ENCODE results near the gene F7.
"Not testable (repeated sequence)": the region's sequence is repeated elsewhere in the genome, so short reads cannot be mapped to it uniquely, and the experiment has no call there.

Gene F7

DNA sequence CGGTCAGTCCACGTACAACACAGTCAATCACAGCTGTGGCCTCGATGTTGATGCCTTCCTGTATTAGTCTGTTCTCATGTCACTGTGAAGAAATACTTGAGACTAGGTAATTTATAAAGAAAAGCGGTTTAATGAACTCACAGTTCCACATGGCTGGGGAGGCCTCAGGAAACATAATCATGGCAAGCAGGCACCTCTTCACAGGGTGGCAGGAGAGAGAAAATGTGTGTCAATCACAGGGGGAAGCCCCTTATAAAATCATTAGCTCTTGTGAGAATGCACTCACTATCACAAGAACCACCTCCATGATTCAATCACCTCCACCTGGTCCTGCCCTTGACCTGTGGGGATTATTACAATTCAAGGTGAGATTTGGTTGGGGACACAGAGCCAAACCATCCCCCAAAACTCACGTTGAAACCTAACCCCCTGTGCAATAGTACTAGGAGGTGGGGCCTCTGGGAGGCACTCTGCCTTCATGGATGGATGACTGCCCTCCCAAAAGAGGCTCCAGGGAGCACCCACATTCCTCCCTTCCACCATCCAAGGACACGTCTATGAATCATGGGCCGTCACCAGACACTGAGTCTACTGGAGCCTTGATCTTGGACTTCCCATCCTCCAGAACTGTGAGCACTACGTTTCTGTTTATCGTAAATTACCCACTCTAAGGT lies 50.5 kb downstream of the F7 start:
- DNase-seq (ENCODE audit: low read depth, low spot score) = no peak
- Histone ChIP-seq H3K27me3 (ENCODE audit: control insufficient read depth, insufficient read depth, low read length) (peaks cover 2% of the 10 kb centered on the region; the same call in 1 of the 2 replicates), H3K36me3 (ENCODE audit: control insufficient read depth, insufficient read depth, low read length) (no peaks in the 10 kb centered on the region), H3K27ac (ENCODE audit: low read length) (no peak overlapping the region), H3K4me1 (ENCODE audit: control insufficient read depth, insufficient read depth, low read length) (peaks cover 6% of the 10 kb centered on the region), H3K4me3 (ENCODE audit: low read length) (no peak overlapping the region), H3K9me3 (ENCODE audit: control insufficient read depth, insufficient read depth, low read length) (no peaks in the 10 kb centered on the region)
- WGBS (ENCODE audit: insufficient coverage, insufficient read length) = no CpG with 5 or more reads among the region's 9 CpGs

DNA sequence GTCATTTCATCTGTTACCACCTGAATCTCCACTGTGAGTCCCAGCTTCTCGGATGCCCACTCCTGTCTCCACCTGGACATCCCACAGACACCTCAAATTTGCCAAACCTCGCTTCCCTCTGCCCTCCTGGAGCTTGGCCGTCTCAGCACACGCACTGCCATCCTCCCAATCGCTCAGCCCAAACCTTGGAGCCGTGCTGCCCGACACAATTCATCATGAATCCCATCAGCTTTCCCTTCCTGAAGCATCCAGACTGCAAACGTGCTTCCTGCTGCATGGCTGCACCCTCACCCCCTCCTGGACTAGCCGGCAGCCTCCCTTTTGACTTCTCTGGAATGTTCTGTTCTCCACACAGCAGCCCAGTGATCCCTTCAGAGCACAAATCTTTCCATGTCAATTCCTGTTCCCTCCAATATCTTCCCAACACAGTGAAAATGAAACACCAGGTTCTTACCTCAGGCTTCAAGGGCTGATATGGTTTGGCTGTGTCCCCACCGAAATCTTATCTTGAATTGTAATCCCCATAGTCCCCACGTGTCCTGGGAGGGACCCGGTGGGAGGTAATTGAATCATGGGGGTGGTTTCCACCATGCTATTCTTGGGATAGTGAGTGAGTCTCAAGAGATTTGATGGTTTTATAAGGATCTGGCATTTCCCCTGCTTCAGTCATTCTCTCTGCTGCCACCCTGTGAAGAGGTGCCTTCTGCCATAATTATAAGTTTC lies 51.8 kb downstream of the F7 start:
- no peak for DNase-seq (ENCODE audit: low read depth, low spot score)
- Histone ChIP-seq H3K9me3 (ENCODE audit: control insufficient read depth, insufficient read depth, low read length) (no peaks in the 10 kb centered on the region), H3K4me1 (ENCODE audit: control insufficient read depth, insufficient read depth, low read length) (peaks cover 8% of the 10 kb centered on the region), H3K36me3 (ENCODE audit: control insufficient read depth, insufficient read depth, low read length) (no peaks in the 10 kb centered on the region), H3K27ac (ENCODE audit: low read length) (no peak overlapping the region), H3K27me3 (ENCODE audit: control insufficient read depth, insufficient read depth, low read length) (peaks cover under 1% of the 10 kb centered on the region; the same call in 1 of the 2 replicates), H3K4me3 (ENCODE audit: low read length) (no peak overlapping the region)
- no CpG with 5 or more reads among the region's 12 CpGs for WGBS (ENCODE audit: insufficient coverage, insufficient read length)

DNA sequence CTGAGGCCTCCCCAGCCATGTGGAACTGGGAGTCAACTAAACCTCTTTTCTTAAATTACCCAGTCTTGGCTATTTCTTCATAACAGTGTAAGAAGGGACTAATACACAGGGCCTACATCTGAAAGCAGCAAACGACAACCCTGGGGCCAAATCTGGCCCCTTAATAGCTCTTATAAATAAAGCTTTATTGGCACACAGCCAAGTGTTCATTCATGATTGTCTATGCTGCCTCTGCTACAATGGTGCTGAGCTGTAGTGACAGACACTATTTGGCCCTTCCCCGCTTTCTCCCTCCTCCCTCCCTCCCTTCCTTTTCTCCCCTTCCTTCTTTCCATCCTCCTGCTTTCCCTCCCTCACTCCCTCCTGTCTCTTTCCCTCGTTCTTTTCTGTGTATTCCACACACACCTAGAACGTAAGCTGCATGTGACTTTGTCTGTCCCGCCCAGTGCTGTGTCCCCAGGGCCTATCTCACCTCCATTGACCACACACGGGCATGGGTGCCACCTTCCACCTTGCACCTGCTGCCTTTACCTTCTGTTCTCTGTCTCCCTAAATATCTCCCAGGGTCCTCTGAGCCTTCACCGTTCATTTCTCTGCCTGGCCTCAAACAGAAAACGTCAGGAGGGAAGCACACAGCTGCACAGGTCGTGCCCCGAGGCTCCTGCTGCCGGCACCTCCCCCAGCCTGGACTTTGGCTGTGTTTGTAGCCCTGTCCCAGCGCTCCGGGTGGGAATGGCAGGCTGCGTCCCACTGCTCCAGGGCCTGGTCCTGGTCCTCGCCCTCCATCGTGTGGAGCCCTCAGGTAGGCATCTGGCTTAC lies 52.5 kb downstream of the F7 start, which contains the start of gene PROZ:
TSS of gene PROZ (plus strand) at position 720 of the 819 bp plus-strand sequence. CDS start at position 733, 13 bp downstream.
- H3K27me3 ChIP-seq (ENCODE audit: control insufficient read depth, insufficient read depth, low read length) = no peaks in the 10 kb centered on the region
- no peaks in the 10 kb centered on the region for H3K36me3 ChIP-seq (ENCODE audit: control insufficient read depth, insufficient read depth, low read length)
- WGBS (ENCODE audit: insufficient coverage, insufficient read length) = no CpG with 5 or more reads among the region's 16 CpGs
- no peaks in the 10 kb centered on the region for H3K9me3 ChIP-seq (ENCODE audit: control insufficient read depth, insufficient read depth, low read length)
- peaks cover 8% of the 10 kb centered on the region for H3K4me1 ChIP-seq (ENCODE audit: control insufficient read depth, insufficient read depth, low read length)
- no peak for DNase-seq (ENCODE audit: low read depth, low spot score)
- H3K27ac ChIP-seq (ENCODE audit: low read length) = no peak within 1 kb of the TSS
- H3K4me3 ChIP-seq (ENCODE audit: low read length) = no peak within 1 kb of the TSS

DNA sequence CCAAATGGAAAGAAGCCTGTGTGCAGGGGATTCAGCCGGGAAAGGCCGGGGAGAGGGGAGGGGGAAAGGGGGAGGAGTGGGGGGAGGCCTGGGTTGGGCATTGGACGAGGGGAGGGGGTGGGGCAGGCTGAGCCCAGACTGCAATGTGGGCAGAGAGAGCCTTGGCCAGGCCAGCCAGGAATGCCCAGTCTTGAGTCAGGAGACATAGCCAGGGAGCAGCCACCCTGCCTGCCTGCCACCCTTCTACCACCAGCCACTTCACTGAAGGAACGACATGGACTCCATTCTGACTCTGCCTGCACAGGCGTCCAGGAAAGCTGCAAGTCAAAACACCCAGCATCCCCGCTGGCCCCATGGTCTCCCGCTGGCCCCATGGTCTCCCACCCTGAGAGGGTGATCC lies 53.4 kb downstream of the F7 start:
- H3K4me3 ChIP-seq (ENCODE audit: low read length) = no peak overlapping the region
- no peaks in the 10 kb centered on the region for H3K9me3 ChIP-seq (ENCODE audit: control insufficient read depth, insufficient read depth, low read length)
- DNase-seq (ENCODE audit: low read depth, low spot score) = no peak
- H3K27me3 ChIP-seq (ENCODE audit: control insufficient read depth, insufficient read depth, low read length) = no peaks in the 10 kb centered on the region
- no peak overlapping the region for H3K27ac ChIP-seq (ENCODE audit: low read length)
- no peaks in the 10 kb centered on the region for H3K36me3 ChIP-seq (ENCODE audit: control insufficient read depth, insufficient read depth, low read length)
- WGBS (ENCODE audit: insufficient coverage, insufficient read length) = no CpG with 5 or more reads among the region's 7 CpGs
- peaks cover 7% of the 10 kb centered on the region for H3K4me1 ChIP-seq (ENCODE audit: control insufficient read depth, insufficient read depth, low read length)

DNA sequence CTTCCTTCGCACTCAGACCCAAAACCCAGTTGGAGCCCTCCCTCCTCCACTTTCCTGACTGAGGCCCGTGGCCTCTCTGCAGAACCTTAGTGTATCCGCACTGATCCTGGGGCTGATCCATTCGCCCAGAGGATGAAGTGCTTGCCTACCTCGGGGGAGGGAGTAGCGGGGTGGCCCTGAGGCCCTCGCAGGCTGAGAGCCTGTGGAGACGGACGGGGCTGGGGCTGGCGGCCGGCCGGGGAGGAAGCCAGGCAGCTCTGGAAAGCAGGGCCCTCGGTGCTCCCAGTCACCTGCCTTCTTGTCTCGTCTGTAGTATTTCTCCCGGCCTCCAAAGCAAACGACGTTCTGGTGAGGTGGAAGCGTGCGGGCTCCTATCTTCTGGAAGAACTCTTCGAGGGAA lies 54.1 kb downstream of the F7 start:
- Histone ChIP-seq H3K36me3 (ENCODE audit: control insufficient read depth, insufficient read depth, low read length) (no peaks in the 10 kb centered on the region), H3K4me3 (ENCODE audit: low read length) (no peak overlapping the region), H3K27ac (ENCODE audit: low read length) (no peak overlapping the region), H3K9me3 (ENCODE audit: control insufficient read depth, insufficient read depth, low read length) (no peaks in the 10 kb centered on the region), H3K4me1 (ENCODE audit: control insufficient read depth, insufficient read depth, low read length) (peaks cover 5% of the 10 kb centered on the region; the same call in 1 of the 2 replicates), H3K27me3 (ENCODE audit: control insufficient read depth, insufficient read depth, low read length) (no peaks in the 10 kb centered on the region)
- no peak for DNase-seq (ENCODE audit: low read depth, low spot score)
- no CpG with 5 or more reads among the region's 20 CpGs for WGBS (ENCODE audit: insufficient coverage, insufficient read length)

DNA sequence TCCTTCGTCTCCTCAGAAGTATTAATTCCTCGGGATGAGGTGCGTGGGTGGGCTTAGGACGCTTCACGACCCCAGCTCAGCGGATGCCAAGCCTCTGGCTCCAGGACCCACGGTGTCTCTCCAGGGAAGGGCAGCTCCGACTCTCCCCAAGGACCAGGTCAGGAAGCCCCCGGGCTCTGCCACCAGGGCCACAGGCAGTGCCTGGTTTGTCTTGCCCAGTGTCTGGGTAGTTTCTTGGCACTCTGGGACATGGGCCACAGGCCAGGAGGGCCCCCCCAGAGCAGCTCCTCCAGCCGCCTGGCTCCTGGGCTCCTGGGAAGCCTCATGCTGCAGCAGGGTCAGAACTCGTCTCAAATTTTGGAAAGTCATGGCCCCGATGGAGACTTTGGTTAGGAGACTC lies 55.4 kb downstream of the F7 start:
- no peak for DNase-seq (ENCODE audit: low read depth, low spot score)
- Histone ChIP-seq H3K27ac (ENCODE audit: low read length) (no peak overlapping the region), H3K36me3 (ENCODE audit: control insufficient read depth, insufficient read depth, low read length) (no peaks in the 10 kb centered on the region), H3K4me3 (ENCODE audit: low read length) (no peak overlapping the region), H3K27me3 (ENCODE audit: control insufficient read depth, insufficient read depth, low read length) (no peaks in the 10 kb centered on the region), H3K4me1 (ENCODE audit: control insufficient read depth, insufficient read depth, low read length) (peaks cover 5% of the 10 kb centered on the region; the same call in 1 of the 2 replicates), H3K9me3 (ENCODE audit: control insufficient read depth, insufficient read depth, low read length) (no peaks in the 10 kb centered on the region)
- no CpG with 5 or more reads among the region's 12 CpGs for WGBS (ENCODE audit: insufficient coverage, insufficient read length)

DNA sequence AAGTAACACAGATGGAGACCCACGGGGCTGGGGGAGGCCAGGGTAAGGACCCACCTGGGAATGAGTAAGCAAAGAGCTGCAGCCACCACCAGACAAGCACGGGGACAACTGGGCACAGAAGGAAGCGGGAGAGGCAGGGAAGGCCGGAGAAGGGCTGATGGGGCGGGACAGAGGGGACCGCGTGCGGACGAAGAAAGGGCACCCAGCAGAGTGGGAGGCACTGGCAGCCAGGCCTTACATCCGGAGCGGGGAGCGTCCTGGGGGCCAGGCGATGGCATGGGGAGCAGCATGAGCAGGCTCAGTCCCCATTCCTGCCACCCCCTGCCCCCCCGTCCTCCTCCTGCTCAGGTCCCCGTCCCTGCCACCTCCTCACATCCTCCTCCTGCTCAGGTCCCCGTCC lies 55.8 kb downstream of the F7 start:
- no peak overlapping the region for H3K4me3 ChIP-seq (ENCODE audit: low read length)
- peaks cover 5% of the 10 kb centered on the region; the same call in 1 of the 2 replicates for H3K4me1 ChIP-seq (ENCODE audit: control insufficient read depth, insufficient read depth, low read length)
- no CpG with 5 or more reads among the region's 16 CpGs for WGBS (ENCODE audit: insufficient coverage, insufficient read length)

DNA sequence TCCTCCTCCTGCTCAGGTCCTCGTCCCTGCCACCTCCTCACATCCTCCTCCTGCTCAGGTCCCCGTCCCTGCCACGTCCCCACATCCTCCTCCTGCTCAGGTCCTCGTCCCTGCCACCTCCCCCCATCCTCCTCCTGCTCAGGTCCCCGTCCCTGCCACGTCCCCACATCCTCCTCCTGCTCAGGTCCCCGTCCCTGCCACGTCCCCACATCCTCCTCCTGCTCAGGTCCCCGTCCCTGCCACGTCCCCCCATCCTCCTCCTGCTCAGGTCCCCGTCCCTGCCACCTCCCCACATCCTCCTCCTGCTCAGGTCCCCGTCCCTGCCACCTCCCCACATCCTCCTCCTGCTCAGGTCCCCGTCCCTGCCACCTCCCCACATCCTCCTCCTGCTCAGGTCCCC lies 56.4 kb downstream of the F7 start:
- not testable (repeated sequence) for H3K36me3 ChIP-seq (ENCODE audit: control insufficient read depth, insufficient read depth, low read length); H3K4me3 ChIP-seq (ENCODE audit: low read length); H3K4me1 ChIP-seq (ENCODE audit: control insufficient read depth, insufficient read depth, low read length); H3K27me3 ChIP-seq (ENCODE audit: control insufficient read depth, insufficient read depth, low read length); DNase-seq (ENCODE audit: low read depth, low spot score); H3K9me3 ChIP-seq (ENCODE audit: control insufficient read depth, insufficient read depth, low read length); H3K27ac ChIP-seq (ENCODE audit: low read length)
- no CpG with 5 or more reads among the region's 13 CpGs for WGBS (ENCODE audit: insufficient coverage, insufficient read length)

More for the DNA sequence above, 55.8 kb downstream of the F7 start:
- no peak for DNase-seq (ENCODE audit: low read depth, low spot score)
- H3K27me3 ChIP-seq (ENCODE audit: control insufficient read depth, insufficient read depth, low read length) = no peaks in the 10 kb centered on the region
- H3K36me3 ChIP-seq (ENCODE audit: control insufficient read depth, insufficient read depth, low read length) = no peaks in the 10 kb centered on the region
- no peaks in the 10 kb centered on the region for H3K9me3 ChIP-seq (ENCODE audit: control insufficient read depth, insufficient read depth, low read length)
- H3K27ac ChIP-seq (ENCODE audit: low read length) = no peak overlapping the region

DNA sequence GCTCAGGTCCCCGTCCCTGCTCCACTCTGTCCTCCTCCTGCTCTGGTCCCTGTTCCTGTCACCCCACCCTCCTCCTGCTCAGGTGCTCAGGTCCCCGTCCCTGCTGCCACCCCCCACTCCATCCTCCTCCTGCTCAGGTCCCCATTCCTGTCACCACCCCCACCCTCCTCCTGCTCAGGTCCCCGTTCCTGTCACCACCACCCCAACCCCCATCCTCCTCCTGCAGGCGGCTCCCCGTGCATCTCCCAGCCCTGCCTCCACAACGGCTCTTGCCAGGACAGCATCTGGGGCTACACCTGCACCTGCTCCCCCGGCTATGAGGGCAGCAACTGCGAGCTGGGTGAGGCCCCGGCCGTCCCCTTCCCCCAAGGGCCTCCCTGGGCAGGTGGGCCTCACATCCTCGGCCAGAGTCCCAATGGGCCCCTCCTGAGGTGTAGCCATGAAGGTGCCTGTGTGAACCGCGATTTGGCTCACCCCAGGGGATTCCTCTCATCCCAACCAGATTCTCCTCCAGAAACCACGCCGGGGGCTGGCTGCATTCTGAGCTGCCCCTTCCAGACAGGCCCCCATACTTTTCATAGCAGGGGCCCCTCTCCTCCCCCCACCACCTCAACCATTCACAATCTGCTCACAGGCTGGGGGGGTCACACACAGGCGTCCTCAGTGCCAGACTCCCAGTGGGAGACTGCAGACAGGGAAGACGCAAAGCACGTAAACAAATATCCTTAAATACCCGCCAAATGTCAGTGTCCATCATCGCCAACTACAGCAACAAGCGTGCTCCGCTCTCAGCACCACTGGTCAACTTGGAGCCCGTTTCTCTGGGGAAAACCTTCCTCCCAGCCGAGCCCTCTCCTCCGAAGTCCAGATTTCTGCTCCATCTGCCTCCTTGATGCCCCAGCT lies 57.4 kb downstream of the F7 start:
- Histone ChIP-seq H3K9me3 (ENCODE audit: control insufficient read depth, insufficient read depth, low read length) (no peaks in the 10 kb centered on the region), H3K4me1 (ENCODE audit: control insufficient read depth, insufficient read depth, low read length) (peaks cover 5% of the 10 kb centered on the region; the same call in 1 of the 2 replicates), H3K27me3 (ENCODE audit: control insufficient read depth, insufficient read depth, low read length) (no peaks in the 10 kb centered on the region), H3K36me3 (ENCODE audit: control insufficient read depth, insufficient read depth, low read length) (no peaks in the 10 kb centered on the region), H3K4me3 (ENCODE audit: low read length) (no peak overlapping the region), H3K27ac (ENCODE audit: low read length) (no peak overlapping the region)
- no CpG with 5 or more reads among the region's 25 CpGs for WGBS (ENCODE audit: insufficient coverage, insufficient read length)
- no peak for DNase-seq (ENCODE audit: low read depth, low spot score)
